ENCODE results near the gene TNFRSF19. TPM values are rescaled to one million over a fixed set of nuclear protein-coding genes. Genes with fewer than 3 reads are reported as not detected.

Gene TNFRSF19
- total and polyA plus RNA-seq, 2 of the 4 experiments (the other 2 are of a cell fraction): 18.6 to 26.3 TPM

DNA sequence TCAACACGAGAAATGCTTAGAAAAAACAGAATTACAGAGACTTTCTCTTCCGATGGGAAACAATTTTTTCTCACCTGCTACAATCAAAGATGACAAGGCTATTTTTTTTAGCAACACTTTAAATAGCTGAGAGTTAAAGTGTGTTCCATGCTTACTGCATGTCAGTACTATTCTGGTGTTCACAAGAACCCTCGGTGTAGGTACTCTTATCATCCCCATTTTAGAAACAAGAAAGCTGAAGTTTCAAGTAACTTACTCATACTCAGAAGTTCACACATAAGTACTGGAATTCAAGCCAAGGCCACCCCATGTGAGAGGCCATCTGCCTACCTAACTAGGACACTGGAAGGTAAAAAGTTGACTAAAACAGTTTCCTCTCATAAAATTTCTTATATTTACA, 9.0 kb upstream of the TNFRSF19 start:
- no peak for ATAC-seq (ENCODE audit: low read depth)
- dilution Hi-C loops (cut with HindIII; ENCODE audit: low sequenced_read_pairs, unreplicated experiment): no loop called here
- POLR2A ChIA-PET (ENCODE audit: unreplicated experiment): no interaction called here

More for the DNA sequence above, 9.0 kb upstream of the TNFRSF19 start:
- Histone ChIP-seq H3K4ac (ENCODE audit: low read depth, low read length) (0 out of 2 replicates have a peak overlapping the region, but pooled peaks have one; percentile 32), H2BK120ac (ENCODE audit: low read depth, low read length) (peak overlapping the region; percentile 23; the same call in 1 of the 2 replicates), H3K36me3 (ENCODE audit: control insufficient read depth, insufficient read depth, low read length) (no peaks in the 10 kb centered on the region), H2AK5ac (ENCODE audit: low read depth, low read length) (no peak overlapping the region), H3K79me1 (ENCODE audit: low read depth in 1 of 2, low read length in 2 of 2) (0 out of 4 replicates have a peak, but pooled peaks cover 0 to 11% of the 10 kb centered on the region in 2 experiments), H3K27me3 (ENCODE audit: control insufficient read depth, insufficient read depth, low read length) (no peaks in the 10 kb centered on the region), H2AK9ac (replicated peaks; ENCODE audit: low read depth, low read length, poor library complexity) (no peak overlapping the region), H3K4me2 (ENCODE audit: low read depth, low read length) (no peak overlapping the region), H3K4me3 (ENCODE audit: insufficient read depth, low read depth, low read length) (no peak overlapping the region), H2BK5ac (ENCODE audit: low read depth, low read length, poor library complexity, severe bottlenecking) (no peak overlapping the region), H4K8ac (ENCODE audit: low read depth in 2 of 2, low read length in 2 of 2) (no peak overlapping the region), H4K20me1 (ENCODE audit: insufficient read depth, low read length) (no peaks in the 10 kb centered on the region), H3K9me3 (ENCODE audit: control insufficient read depth, insufficient read depth, low read length) (no peaks in the 10 kb centered on the region), H3K23ac (ENCODE audit: low read depth, low read length) (no peak overlapping the region), H4K91ac (ENCODE audit: insufficient read depth, low read depth, low read length) (no peak overlapping the region), H2BK20ac (ENCODE audit: low read depth, low read length) (no peak overlapping the region), H3K4me1 (ENCODE audit: control insufficient read depth, insufficient read depth, low read length) (peaks cover 5% of the 10 kb centered on the region), H3K9ac (ENCODE audit: low read depth, low read length) (no peak overlapping the region), H3K18ac (ENCODE audit: low read depth, low read length) (no peak overlapping the region), H3K14ac (replicated peaks; ENCODE audit: low read depth, low read length) (no peak overlapping the region), H3K9me1 (ENCODE audit: insufficient read depth, low read length) (peaks cover 28% of the 10 kb centered on the region), H2BK15ac (ENCODE audit: low read depth, low read length) (peak overlapping the region; percentile 56; the same call in 1 of the 3 replicates), H2AFZ (replicated peaks; ENCODE audit: low read length, poor library complexity) (no peak overlapping the region), H3K27ac (ENCODE audit: insufficient read depth, low read length) (no peak overlapping the region), H3K56ac (ENCODE audit: extremely low read depth, insufficient read depth, low read length) (no peak overlapping the region), H4K5ac (ENCODE audit: low read depth, low read length) (no peak overlapping the region)
- no CpG with 5 or more reads among the region's 3 CpGs for WGBS, 2 experiments (ENCODE audit: extremely low coverage in 2 of 2, insufficient read length in 1 of 2)
- intact Hi-C loops (cut with micrococcal nuclease) (no loop called here), in situ Hi-C loops (cut with MboI; ENCODE audit: low sequenced_read_pairs) (no loop called here)
- CTCF ChIA-PET: interaction anchor here (0.9 kb wide), 1 partner anchor 10 kb away, joined by 3 read pairs; no protein-coding TSS in a partner anchor
- BruUV-seq (replicated peaks): no TSS peak
- no peak for TF ChIP-seq RCOR1 (IDR thresholded peaks at IDR 0.05; ENCODE audit: insufficient replicate concordance, low read length)
- TF ChIP-seq, protein P1, sequence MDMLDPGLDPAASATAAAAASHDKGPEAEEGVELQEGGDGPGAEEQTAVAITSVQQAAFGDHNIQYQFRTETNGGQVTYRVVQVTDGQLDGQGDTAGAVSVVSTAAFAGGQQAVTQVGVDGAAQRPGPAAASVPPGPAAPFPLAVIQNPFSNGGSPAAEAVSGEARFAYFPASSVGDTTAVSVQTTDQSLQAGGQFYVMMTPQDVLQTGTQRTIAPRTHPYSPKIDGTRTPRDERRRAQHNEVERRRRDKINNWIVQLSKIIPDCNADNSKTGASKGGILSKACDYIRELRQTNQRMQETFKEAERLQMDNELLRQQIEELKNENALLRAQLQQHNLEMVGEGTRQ (IDR thresholded peaks at IDR 0.05; ENCODE audit: low read depth, low read length): no peak
- no peak for TF ChIP-seq MAFK (IDR thresholded peaks at IDR 0.05; ENCODE audit: low read depth, low read length)
- TF ChIP-seq POLR2A (IDR thresholded peaks at IDR 0.05; ENCODE audit: low read depth, low read length): no peak
- TF ChIP-seq SMC3 (IDR thresholded peaks at IDR 0.05; ENCODE audit: low read depth, low read length): no peak
- TF ChIP-seq, protein P2, sequence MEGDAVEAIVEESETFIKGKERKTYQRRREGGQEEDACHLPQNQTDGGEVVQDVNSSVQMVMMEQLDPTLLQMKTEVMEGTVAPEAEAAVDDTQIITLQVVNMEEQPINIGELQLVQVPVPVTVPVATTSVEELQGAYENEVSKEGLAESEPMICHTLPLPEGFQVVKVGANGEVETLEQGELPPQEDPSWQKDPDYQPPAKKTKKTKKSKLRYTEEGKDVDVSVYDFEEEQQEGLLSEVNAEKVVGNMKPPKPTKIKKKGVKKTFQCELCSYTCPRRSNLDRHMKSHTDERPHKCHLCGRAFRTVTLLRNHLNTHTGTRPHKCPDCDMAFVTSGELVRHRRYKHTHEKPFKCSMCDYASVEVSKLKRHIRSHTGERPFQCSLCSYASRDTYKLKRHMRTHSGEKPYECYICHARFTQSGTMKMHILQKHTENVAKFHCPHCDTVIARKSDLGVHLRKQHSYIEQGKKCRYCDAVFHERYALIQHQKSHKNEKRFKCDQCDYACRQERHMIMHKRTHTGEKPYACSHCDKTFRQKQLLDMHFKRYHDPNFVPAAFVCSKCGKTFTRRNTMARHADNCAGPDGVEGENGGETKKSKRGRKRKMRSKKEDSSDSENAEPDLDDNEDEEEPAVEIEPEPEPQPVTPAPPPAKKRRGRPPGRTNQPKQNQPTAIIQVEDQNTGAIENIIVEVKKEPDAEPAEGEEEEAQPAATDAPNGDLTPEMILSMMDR (conservative IDR thresholded peaks at IDR 0.05; ENCODE audit: low read depth, low read length): no peak
- TF ChIP-seq RFX5 (IDR thresholded peaks at IDR 0.05; ENCODE audit: low read depth, low read length): no peak
- TF ChIP-seq FOS (IDR thresholded peaks at IDR 0.05; ENCODE audit: low read depth, low read length): no peak
- no peak for TF ChIP-seq CEBPB (IDR thresholded peaks at IDR 0.05; ENCODE audit: low read depth, low read length)
- TF ChIP-seq MXI1 (IDR thresholded peaks at IDR 0.05; ENCODE audit: borderline replicate concordance, low read depth, low read length): no peak
- no peak for TF ChIP-seq RAD21 (IDR thresholded peaks at IDR 0.05; ENCODE audit: low read length)
- TF ChIP-seq NFE2L2 (IDR thresholded peaks at IDR 0.05; ENCODE audit: low read depth, low read length): no peak
- no peak for TF ChIP-seq BHLHE40 (IDR thresholded peaks at IDR 0.05; ENCODE audit: low read depth, low read length)
- no peak for TF ChIP-seq MAZ (IDR thresholded peaks at IDR 0.05; ENCODE audit: borderline replicate concordance, low read depth, low read length)
- no peak for TF ChIP-seq CHD1 (IDR thresholded peaks at IDR 0.05; ENCODE audit: low read depth, low read length)
- TF ChIP-seq, protein P3, sequence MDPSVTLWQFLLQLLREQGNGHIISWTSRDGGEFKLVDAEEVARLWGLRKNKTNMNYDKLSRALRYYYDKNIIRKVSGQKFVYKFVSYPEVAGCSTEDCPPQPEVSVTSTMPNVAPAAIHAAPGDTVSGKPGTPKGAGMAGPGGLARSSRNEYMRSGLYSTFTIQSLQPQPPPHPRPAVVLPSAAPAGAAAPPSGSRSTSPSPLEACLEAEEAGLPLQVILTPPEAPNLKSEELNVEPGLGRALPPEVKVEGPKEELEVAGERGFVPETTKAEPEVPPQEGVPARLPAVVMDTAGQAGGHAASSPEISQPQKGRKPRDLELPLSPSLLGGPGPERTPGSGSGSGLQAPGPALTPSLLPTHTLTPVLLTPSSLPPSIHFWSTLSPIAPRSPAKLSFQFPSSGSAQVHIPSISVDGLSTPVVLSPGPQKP (IDR thresholded peaks at IDR 0.05; ENCODE audit: borderline replicate concordance, low read depth, low read length): no peak
- DNase-seq: no peak

All from IMR-90 (cell line).